H1 (cell line): ENCODE data around the gene GP1BB. TPM values are rescaled to one million over a fixed set of nuclear protein-coding genes. Genes with fewer than 3 reads are reported as not detected.

Experiments used
- CTCF ChIA-PET: fragments of 300-600 bp; sonication (Branson Sonifier 250); formaldehyde crosslinking; loops from one replicate; lab custom pipeline; 2021; ENCODE audit not compliant: partially characterized antibody; lab: Charles Lee
- POLR2A ChIA-PET: fragments of 300-600 bp; sonication (Branson Sonifier 250); formaldehyde crosslinking; loops from one replicate; lab custom pipeline; 2021; ENCODE audit warnings: inconsistent platforms; ENCODE audit not compliant: partially characterized antibody; lab: Charles Lee
- DNase-seq, 2 experiments: peaks; one replicate each; pipeline versions ENCODE4 v3.0.0 to v3.0.0-alpha.2; 2010 to 2022; ENCODE audit warnings: low spot score in 2 of 2, low read depth in 1 of 2, mixed read lengths in 1 of 2
- FAIRE-seq: peaks from 2 replicates; lab custom pipeline; 2011; peaks lifted over from hg19 to GRCh38; lab: Jason Lieb, UNC
- H2AFZ ChIP-seq: 2 replicates; pipeline ENCODE4 v1.8.1; 2012; ENCODE audit warnings: low read length, inconsistent platforms
- H2AK5ac ChIP-seq: 2 replicates; pipeline ENCODE4 v1.6.1; 2013; ENCODE audit warnings: low read depth, low read length
- H2BK120ac ChIP-seq: replicated peaks from 2 replicates; pipeline ENCODE3; 2013; ENCODE audit warnings: low read depth, low read length, inconsistent platforms
- H2BK12ac ChIP-seq: 2 replicates; pipeline ENCODE4 v1.6.1; 2013; ENCODE audit warnings: low read depth, low read length
- H2BK15ac ChIP-seq: 2 replicates; pipeline ENCODE4 v1.6.1; 2013; ENCODE audit warnings: low read length
- H2BK20ac ChIP-seq: 2 replicates; pipeline ENCODE4 v1.6.1; 2013; ENCODE audit warnings: low read length
- H2BK5ac ChIP-seq: 2 replicates; pipeline ENCODE4 v1.6.1; 2013; ENCODE audit warnings: low read depth, low read length
- H3K14ac ChIP-seq: 2 replicates; pipeline ENCODE4 v1.6.1; 2013; ENCODE audit warnings: inconsistent platforms; ENCODE audit not compliant: insufficient read length
- H3K18ac ChIP-seq: 2 replicates; pipeline ENCODE4 v1.6.1; 2013; ENCODE audit warnings: low read length; ENCODE audit errors: extremely low read depth
- H3K23ac ChIP-seq: 2 replicates; pipeline ENCODE4 v1.6.1; 2013; ENCODE audit warnings: inconsistent platforms; ENCODE audit not compliant: insufficient read length
- H3K23me2 ChIP-seq: 2 replicates; pipeline ENCODE4 v1.6.1; 2013; ENCODE audit warnings: low read depth, low read length
- H3K27ac ChIP-seq: 2 replicates; pipeline ENCODE4 v1.6.1; 2011; ENCODE audit warnings: low read depth, low read length, inconsistent platforms
- H3K27me3 ChIP-seq, 4 experiments: replicated peaks in 1 of 4; 1 replicate in 1 of 4; 2 replicates in 3 of 4; pipeline versions ENCODE4 v1.6.1 to v1.8.1; 2011 to 2013; ENCODE audit warnings: low read length in 3 of 4, mild to moderate bottlenecking in 3 of 4, inconsistent platforms in 2 of 4, mixed read lengths in 2 of 4, moderate library complexity in 1 of 4; ENCODE audit not compliant: control insufficient read depth in 3 of 4, insufficient read depth in 3 of 4; ENCODE audit errors: extremely low read depth in 1 of 4
- H3K36me3 ChIP-seq, 4 experiments: 2 replicates each; pipeline versions ENCODE4 v1.6.1 to v1.8.1; 2011 to 2013; ENCODE audit warnings: mild to moderate bottlenecking in 4 of 4, low read length in 3 of 4, moderate library complexity in 2 of 4, control low read depth in 1 of 4, inconsistent platforms in 1 of 4; ENCODE audit not compliant: insufficient read depth in 4 of 4, control insufficient read depth in 2 of 4
- H3K4ac ChIP-seq: replicated peaks from 2 replicates; pipeline ENCODE3; 2013; ENCODE audit warnings: low read length, low read depth, mixed read lengths, inconsistent platforms; ENCODE audit not compliant: insufficient read length
- H3K4me1 ChIP-seq, 4 experiments: replicated peaks in 1 of 4; 1 replicate in 1 of 4; 2 replicates in 3 of 4; pipeline versions ENCODE4 v1.6.1 to v1.8.1; 2011 to 2013; ENCODE audit warnings: low read length in 3 of 4, inconsistent platforms in 2 of 4, mixed read lengths in 1 of 4; ENCODE audit not compliant: insufficient read depth in 4 of 4, control insufficient read depth in 3 of 4
- H3K4me2 ChIP-seq, 2 experiments: 2 replicates each; pipeline versions ENCODE4 v1.6.1 to v1.8.1; 2011 to 2013; ENCODE audit warnings: low read depth in 2 of 2, low read length in 2 of 2, control low read depth in 1 of 2, inconsistent platforms in 1 of 2, mild to moderate bottlenecking in 1 of 2; ENCODE audit not compliant: insufficient read depth in 1 of 2
- H3K4me3 ChIP-seq, 4 experiments: fragments of 200-600, 300-600 bp in 1 of 4; sonication (generic), shearing (Covaris generic), sonication (Bioruptor Twin) in 1 of 4; 2 replicates each; pipeline versions ENCODE4 v1.5.1 to v1.8.1; 2011 to 2016; ENCODE audit warnings: low read length in 4 of 4, low read depth in 3 of 4, control low read depth in 2 of 4, inconsistent platforms in 2 of 4, mild to moderate bottlenecking in 2 of 4, mixed read lengths in 1 of 4, moderate library complexity in 1 of 4; ENCODE audit not compliant: insufficient read depth in 2 of 4; ENCODE audit errors: extremely low read depth in 1 of 4
- H3K56ac ChIP-seq: replicated peaks from 2 replicates; pipeline ENCODE3; 2013; ENCODE audit warnings: low read depth, mild to moderate bottlenecking, mixed read lengths, low read length, inconsistent platforms; ENCODE audit not compliant: insufficient read length
- H3K79me1 ChIP-seq: 2 replicates; pipeline ENCODE4 v1.6.1; 2013; ENCODE audit warnings: low read depth, low read length, control low read depth
- H3K79me2 ChIP-seq, 2 experiments: 2 replicates each; pipeline versions ENCODE4 v1.6.1 to v1.8.1; 2012 to 2013; ENCODE audit warnings: low read length in 2 of 2, mild to moderate bottlenecking in 2 of 2, inconsistent platforms in 1 of 2; ENCODE audit not compliant: insufficient read depth in 2 of 2, control insufficient read depth in 1 of 2
- H3K9ac ChIP-seq, 4 experiments: replicated peaks in 1 of 4; 1 replicate in 1 of 4; 2 replicates in 3 of 4; pipeline versions ENCODE4 v1.6.1 to v1.8.1; 2011 to 2013; ENCODE audit warnings: low read depth in 3 of 4, low read length in 3 of 4, control low read depth in 2 of 4, mild to moderate bottlenecking in 2 of 4, moderate library complexity in 2 of 4, inconsistent platforms in 1 of 4; ENCODE audit errors: extremely low read depth in 1 of 4
- H3K9me3 ChIP-seq, 2 experiments: 2 replicates each; pipeline versions ENCODE4 v1.6.1 to v1.8.1; 2012 to 2013; ENCODE audit warnings: mild to moderate bottlenecking in 2 of 2, moderate library complexity in 2 of 2, control low read depth in 1 of 2, inconsistent platforms in 1 of 2, low read depth in 1 of 2, low read length in 1 of 2, mixed read lengths in 1 of 2; ENCODE audit not compliant: insufficient read depth in 2 of 2
- H4K20me1 ChIP-seq, 2 experiments: replicated peaks in 1 of 2; 2 replicates each; pipeline versions ENCODE3 to v1.8.1; 2011 to 2013; ENCODE audit warnings: inconsistent platforms in 2 of 2, low read length in 2 of 2, mild to moderate bottlenecking in 1 of 2; ENCODE audit not compliant: insufficient read depth in 2 of 2, control insufficient read depth in 1 of 2
- H4K5ac ChIP-seq: 2 replicates; pipeline ENCODE4 v1.6.1; 2013; ENCODE audit warnings: low read length, low read depth, mixed read lengths, inconsistent platforms; ENCODE audit not compliant: insufficient read length
- H4K8ac ChIP-seq: 2 replicates; pipeline ENCODE4 v1.8.0; 2013; ENCODE audit warnings: mild to moderate bottlenecking, moderate library complexity, low read length, inconsistent platforms; ENCODE audit not compliant: insufficient read depth; ENCODE audit errors: extremely low read depth
- H4K91ac ChIP-seq: replicated peaks from 2 replicates; pipeline ENCODE3; 2013; ENCODE audit warnings: low read length, mixed read lengths, inconsistent platforms; ENCODE audit not compliant: insufficient read length
- CBX8 ChIP-seq: fragments of 300-800, 300-1000 bp; sonication (generic); IDR thresholded peaks from 2 replicates; pipeline ENCODE4 v1.7.1; 2016; ENCODE audit warnings: low read depth, low read length, borderline replicate concordance
- EZH2 ChIP-seq: fragments of 200-600 bp; sonication (generic); IDR thresholded peaks from 2 replicates; pipeline ENCODE4 v1.7.1; 2012; ENCODE audit warnings: low read depth, mild to moderate bottlenecking, moderate library complexity, low read length, inconsistent platforms; ENCODE audit not compliant: severe bottlenecking
- GTF2F1 ChIP-seq: IDR thresholded peaks from 2 replicates; pipeline ENCODE4 v1.6.1; 2012; ENCODE audit warnings: low read depth, low read length, improper control_type of control experiment, borderline replicate concordance
- HDAC6 ChIP-seq: IDR thresholded peaks from one replicate; pipeline ENCODE4 v1.7.1; 2012; ENCODE audit warnings: low read depth, mild to moderate bottlenecking, inconsistent platforms, low read length, moderate library complexity
- JUN ChIP-seq: IDR thresholded peaks from 2 replicates; pipeline ENCODE4 v1.6.1; 2011; ENCODE audit warnings: low read depth, mild to moderate bottlenecking, improper control_type of control experiment, low read length
- POU5F1 ChIP-seq: IDR thresholded peaks from 2 replicates; pipeline ENCODE4 v1.6.1; 2011; ENCODE audit warnings: low read depth, mild to moderate bottlenecking, low read length, moderate library complexity
- TCF12 ChIP-seq: IDR thresholded peaks from 2 replicates; pipeline ENCODE4 v1.6.1; 2011; ENCODE audit warnings: low read depth, mild to moderate bottlenecking, low read length
- YY1 ChIP-seq: IDR thresholded peaks from 2 replicates; pipeline ENCODE4 v1.6.1; 2011; ENCODE audit warnings: low read depth, mild to moderate bottlenecking, low read length
- WGBS, 2 experiments: shearing (Covaris generic) in 1 of 2; methylation state at CpG; one replicate each; pipeline versions ENCODE4 v1.1.6 to v1.1.7; 2013 to 2015; ENCODE audit warnings: low lambda C conversion rate in 2 of 2, mixed read lengths in 2 of 2, inconsistent platforms in 1 of 2, low coverage in 1 of 2, missing lambda C conversion rate in 1 of 2; ENCODE audit not compliant: insufficient replicate concordance in 2 of 2, insufficient coverage in 1 of 2, insufficient read length in 1 of 2; ENCODE audit errors: extremely low coverage in 1 of 2, missing lambda C conversion rate in 1 of 2; 5-methylcytosine and 5-hydroxymethylcytosine counted together
- polyA plus RNA-seq, 7 experiments: library from polyadenylated mRNA; depleted of rRNA in 3 of 7; stranded (reverse) in 5 of 7; unstranded in 2 of 7; fragments of >200 nt in 5 of 7; fragments of 200-250 nt in 2 of 7; gene quantifications; 1 replicate in 5 of 7; 2 replicates in 1 of 7; 4 replicates in 1 of 7; pipeline versions ENCODE4 v1.2.1 to v1.2.3, GENCODE V29; 2011 to 2013; ENCODE audit warnings: missing spikeins in 2 of 7, mixed read lengths in 2 of 7
- total RNA-seq: library from RNA; stranded (reverse); fragmentation: NEBNext Ultra II Directional; extraction: Animal tissue kit (Norgen Biotek cat#: 25700); gene quantifications from 2 replicates; pipeline ENCODE4 v1.2.1, GENCODE V29; 2021
- TF ChIP-seq, protein P1 (sequence below): IDR thresholded peaks from 2 replicates; pipeline ENCODE4 v1.6.1; 2012; ENCODE audit warnings: low read length, inconsistent platforms

The GP1BB gene
- total and polyA plus RNA-seq, 2 of the 8 experiments (the other 6 are each of a cell fraction or from before 2014, with no cell fraction given), result 0.36 TPM; not detected in 1

DNA sequence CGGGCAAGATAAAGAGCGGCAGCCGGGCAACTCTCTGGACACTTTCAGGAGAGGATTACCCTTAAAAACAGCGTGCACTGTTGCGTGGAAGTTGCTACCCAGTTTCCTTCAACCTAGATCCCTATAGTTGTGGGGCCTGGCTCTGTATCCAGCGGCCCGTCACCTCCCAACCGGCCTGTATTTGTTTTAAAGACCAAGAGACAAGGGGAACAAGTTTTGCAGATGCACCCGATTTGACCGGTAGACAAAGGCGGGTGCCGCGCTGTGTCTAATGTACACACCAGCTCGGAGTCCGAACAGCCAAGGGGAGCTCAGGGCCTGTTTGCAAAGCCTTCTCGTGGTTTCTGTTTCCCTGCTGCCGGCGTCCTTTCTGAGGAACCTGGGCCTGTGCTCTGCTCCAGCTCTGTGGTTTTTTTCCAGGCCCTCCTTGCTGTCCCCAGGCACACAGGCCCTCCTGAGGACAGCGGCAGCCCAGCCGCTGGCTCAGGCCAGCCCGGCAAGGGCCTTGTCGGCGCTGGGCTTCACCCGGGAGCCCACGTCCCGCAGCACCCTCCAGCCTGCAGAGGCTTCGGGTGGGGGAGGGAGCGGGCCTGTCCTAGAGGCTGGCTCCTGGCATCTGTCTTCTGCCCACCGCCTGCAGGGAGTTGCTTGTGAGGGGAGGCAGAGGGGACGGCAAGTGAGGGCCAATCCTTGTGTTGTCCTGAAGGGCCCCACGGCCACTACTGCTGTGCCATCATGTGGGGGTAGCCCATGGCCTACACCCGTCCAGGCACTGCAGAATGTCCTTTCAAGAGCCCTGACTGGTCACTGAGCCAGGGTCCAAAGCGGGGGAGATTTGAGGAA is 38.6 kb downstream of the GP1BB start:
- WGBS, 2 experiments, result 8% methylated on average over 33 of the region's 33 CpGs; no CpG with 5 or more reads in 1 of the 2 experiments
- H3K23ac ChIP-seq, result no peak overlapping the region
- CTCF ChIA-PET, result interaction anchor here (0.7 to 5.6 kb wide), 10 partner anchors 8 to 186 kb away, joined by 3 to 48 read pairs (median 6); partner anchors contain the start of gene GP1BB
- H2AFZ ChIP-seq, result no peak overlapping the region
- peak overlapping the region; percentile 60 for H3K18ac ChIP-seq
- no peak overlapping the region for H2BK120ac ChIP-seq
- H3K27me3 ChIP-seq, result peaks cover 92 to 97% (median 95%) of the 10 kb centered on the region in 4 experiments
- peaks cover 4% of the 10 kb centered on the region; the same call in 1 of the 2 replicates for H3K23me2 ChIP-seq
- H3K4ac ChIP-seq, result peak overlapping the region; percentile 72
- peaks cover 0 to 23% (median 0%) of the 10 kb centered on the region in 4 experiments; a peak in 1 of 8 replicates for H3K36me3 ChIP-seq
- FAIRE-seq, result no peak
- DNase-seq, result peak in 1 of 2 experiments; percentile 74
- peaks cover 0 to 60% (median 33%) of the 10 kb centered on the region in 4 experiments; a peak in 5 of 7 replicates for H3K4me1 ChIP-seq
- H3K4me2 ChIP-seq, result peak overlapping the region; percentile 1 to 40; a peak in 3 of 4 replicates
- H3K9me3 ChIP-seq, result no peaks in the 10 kb centered on the region
- no peaks in the 10 kb centered on the region for H3K79me2 ChIP-seq
- peak overlapping the region; percentile 33; the same call in 1 of the 2 replicates for H2AK5ac ChIP-seq
- POLR2A ChIA-PET, result interaction anchor here (1.1 kb wide), 1 partner anchor 8 kb away, joined by 3 read pairs; no protein-coding TSS in a partner anchor
- H4K5ac ChIP-seq, result no peak overlapping the region
- no peak overlapping the region for H3K27ac ChIP-seq
- H3K9ac ChIP-seq, result no peak overlapping the region
- peak overlapping the region; percentile 94 for H2BK12ac ChIP-seq
- H3K79me1 ChIP-seq, result no peaks in the 10 kb centered on the region
- H2BK5ac ChIP-seq, result peak overlapping the region; percentile 66; the same call in 1 of the 2 replicates
- peak overlapping the region; percentile 93; the same call in 1 of the 2 replicates for H2BK20ac ChIP-seq
- peak overlapping the region in 1 of 4 experiments; percentile 42; a peak in 1 of 8 replicates for H3K4me3 ChIP-seq
- peak overlapping the region; percentile 99; the same call in 1 of the 2 replicates for H2BK15ac ChIP-seq
- H4K8ac ChIP-seq, result peak overlapping the region; percentile 11; the same call in 1 of the 2 replicates
- H4K20me1 ChIP-seq, result peaks cover 22 to 44% of the 10 kb centered on the region in 2 experiments
- H4K91ac ChIP-seq, result peak overlapping the region; percentile 7
- no peak overlapping the region for H3K56ac ChIP-seq
- H3K14ac ChIP-seq, result no peak overlapping the region
- TF ChIP-seq YY1, result no peak
- TF ChIP-seq TCF12, result no peak
- TF ChIP-seq, protein P1, sequence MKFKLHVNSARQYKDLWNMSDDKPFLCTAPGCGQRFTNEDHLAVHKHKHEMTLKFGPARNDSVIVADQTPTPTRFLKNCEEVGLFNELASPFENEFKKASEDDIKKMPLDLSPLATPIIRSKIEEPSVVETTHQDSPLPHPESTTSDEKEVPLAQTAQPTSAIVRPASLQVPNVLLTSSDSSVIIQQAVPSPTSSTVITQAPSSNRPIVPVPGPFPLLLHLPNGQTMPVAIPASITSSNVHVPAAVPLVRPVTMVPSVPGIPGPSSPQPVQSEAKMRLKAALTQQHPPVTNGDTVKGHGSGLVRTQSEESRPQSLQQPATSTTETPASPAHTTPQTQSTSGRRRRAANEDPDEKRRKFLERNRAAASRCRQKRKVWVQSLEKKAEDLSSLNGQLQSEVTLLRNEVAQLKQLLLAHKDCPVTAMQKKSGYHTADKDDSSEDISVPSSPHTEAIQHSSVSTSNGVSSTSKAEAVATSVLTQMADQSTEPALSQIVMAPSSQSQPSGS, result no peak
- TF ChIP-seq GTF2F1, result no peak
- no peak for TF ChIP-seq HDAC6
- no peak for TF ChIP-seq JUN
- TF ChIP-seq EZH2, result peak; percentile 99
- peak; percentile 85; the same call in 1 of the 2 replicates for TF ChIP-seq CBX8
- no peak for TF ChIP-seq POU5F1
